HG03039 (cell line): ENCODE measurements around the gene PCDH9.

Experiments used
- ATAC-seq: cut with Tn5 transposase; IDR thresholded peaks from one replicate; pipeline ENCODE4 v1.9.1; 2021; ENCODE audit warnings: mild to moderate bottlenecking, moderate library complexity; ENCODE audit not compliant: unreplicated experiment

PCDH9 gene

DNA sequence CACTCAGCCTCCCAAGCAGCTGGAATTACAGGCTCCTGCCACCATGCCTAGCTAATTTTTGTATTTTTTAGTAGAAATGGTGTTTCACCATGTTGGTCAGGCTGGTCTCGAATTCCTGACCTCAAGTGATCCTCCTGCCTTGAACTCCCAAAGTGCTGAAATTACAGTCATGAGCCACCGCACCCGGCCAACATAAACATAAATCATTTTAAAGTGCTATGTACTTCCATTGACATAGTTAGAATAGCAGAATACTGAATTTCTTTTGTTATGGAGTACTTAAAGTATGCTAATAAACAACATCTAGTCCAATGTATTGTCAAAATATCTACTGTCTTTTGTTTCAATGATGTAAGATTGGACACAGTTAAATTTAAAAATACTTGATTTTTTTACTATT is 539.0 kb downstream of the PCDH9 start:
- ATAC-seq = no peak

GRCh38 chr13:66689628-66690027 is 540.5 kb downstream of the PCDH9 start:
- ATAC-seq = no peak

GRCh38 chr13:66689037-66689619 is 541.0 kb downstream of the PCDH9 start:
- no peak for ATAC-seq

DNA sequence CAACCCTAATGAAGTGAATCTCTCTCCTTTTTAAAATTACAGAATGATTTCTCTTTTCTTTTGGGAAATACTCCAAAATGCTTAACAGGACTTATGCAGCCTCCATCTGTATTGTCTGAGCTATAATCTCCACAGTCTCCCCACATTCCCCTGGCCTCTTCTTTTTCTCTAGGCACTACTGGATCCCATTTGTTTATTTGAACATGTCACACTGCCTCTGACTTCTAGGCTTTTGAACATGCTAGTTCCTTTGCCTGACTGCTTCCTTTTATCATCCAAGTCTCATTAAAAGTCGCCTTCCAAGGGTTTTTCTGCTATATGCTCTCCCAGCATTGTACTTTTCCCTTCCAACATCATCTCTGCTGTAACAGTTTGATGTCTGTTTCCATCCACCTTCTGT is 548.7 kb downstream of the PCDH9 start:
- no peak for ATAC-seq

- ATAC-seq = no peak
These were observed 550.1 kb downstream of the PCDH9 start for GRCh38 chr13:66680031-66680430.

DNA sequence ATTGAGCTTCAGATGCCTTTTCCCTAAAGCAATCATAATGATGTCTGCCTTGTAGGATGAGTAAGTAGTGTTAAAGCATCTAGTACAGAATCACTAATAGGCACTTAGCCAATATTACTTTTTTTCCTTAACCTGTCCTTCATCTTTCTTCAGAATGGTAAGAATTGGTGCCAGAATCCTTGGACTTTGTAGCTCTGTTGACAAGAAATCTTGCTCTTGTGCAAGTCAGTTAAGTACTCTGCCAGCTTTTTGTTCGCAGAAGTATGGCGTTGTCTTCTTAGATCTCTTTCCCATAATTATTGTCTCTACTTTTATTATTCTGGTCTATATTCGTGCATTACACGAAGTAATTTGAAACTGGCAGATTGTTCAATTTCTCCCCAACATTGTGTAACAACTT is 554.5 kb downstream of the PCDH9 start:
- no peak for ATAC-seq

- no peak for ATAC-seq
These were observed 556.7 kb downstream of the PCDH9 start for GRCh38 chr13:66673401-66673800.

DNA sequence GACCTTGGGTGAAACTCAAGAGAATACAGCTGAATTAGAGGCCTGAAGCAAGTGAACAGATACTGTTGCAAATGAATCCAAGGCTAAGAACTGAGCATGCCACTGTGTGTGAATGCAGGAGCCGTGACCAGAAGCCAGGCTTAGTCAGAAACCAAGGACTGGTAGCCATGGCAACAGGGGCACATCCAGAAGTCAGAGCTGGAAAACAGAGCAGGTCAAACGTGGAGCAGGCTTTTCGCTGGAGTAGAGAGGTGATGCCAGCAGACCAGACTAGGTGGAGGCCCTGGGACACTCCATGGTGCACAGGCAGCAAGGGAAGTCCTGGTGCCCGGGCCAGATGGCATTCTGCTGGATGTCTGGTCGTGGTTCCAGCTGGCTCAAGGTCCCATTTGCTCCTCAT is 564.1 kb downstream of the PCDH9 start:
- ATAC-seq = no peak

DNA sequence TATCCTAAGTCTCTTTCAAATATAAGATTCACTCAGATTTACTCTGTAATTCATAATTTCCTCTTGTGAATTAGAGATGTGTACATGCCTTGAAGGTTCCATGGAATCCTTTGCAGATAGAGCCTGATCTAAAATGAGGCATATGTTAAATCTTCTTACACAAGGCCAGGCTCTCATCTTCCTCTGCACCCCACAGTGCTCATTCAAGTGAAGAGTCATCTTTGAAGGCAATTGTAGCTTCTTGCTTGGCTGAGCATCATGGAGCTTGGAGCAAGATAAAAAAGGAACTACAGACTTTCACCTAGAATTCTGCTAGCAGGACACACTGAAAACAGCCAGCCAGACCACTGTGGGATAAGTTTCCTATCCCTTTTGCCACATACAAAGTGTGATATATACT is 566.4 kb downstream of the PCDH9 start:
- ATAC-seq = no peak

DNA sequence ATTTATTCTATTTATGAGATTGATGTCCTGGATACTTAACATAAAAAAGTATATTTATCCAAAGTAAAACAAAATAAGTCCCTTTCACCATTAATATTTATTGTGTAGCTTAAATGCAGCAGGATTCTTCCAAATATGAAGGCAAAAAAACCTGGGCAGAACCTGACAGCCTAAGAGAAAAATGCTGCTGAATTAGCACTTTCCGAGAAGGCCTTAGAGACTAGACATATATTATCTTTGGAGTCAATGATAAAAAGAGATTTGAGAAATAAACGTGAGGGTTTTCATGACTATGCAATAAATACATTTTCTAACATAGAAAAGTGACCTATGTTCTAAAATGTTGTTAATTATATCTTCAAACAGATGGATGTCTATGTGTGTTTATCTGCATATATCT is 566.9 kb downstream of the PCDH9 start:
- no peak for ATAC-seq

DNA sequence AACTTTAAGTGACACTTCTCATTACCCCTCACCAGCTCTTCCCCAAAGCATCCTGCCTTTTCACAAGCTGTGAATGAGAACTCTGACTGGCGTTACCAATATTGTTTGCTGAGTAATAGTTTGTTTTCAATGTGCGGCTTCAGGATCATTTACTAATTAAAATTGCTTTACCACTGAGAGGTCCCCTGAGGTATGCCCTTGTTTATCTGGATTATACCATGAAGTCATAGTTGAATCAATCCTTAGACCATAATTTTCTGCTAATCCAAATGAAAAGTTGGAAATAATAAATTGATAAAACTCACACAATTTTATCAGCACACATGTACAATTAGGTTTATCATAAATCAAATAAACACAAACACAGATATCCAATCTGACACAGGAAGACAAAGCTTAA is 568.8 kb downstream of the PCDH9 start:
- ATAC-seq = no peak

DNA sequence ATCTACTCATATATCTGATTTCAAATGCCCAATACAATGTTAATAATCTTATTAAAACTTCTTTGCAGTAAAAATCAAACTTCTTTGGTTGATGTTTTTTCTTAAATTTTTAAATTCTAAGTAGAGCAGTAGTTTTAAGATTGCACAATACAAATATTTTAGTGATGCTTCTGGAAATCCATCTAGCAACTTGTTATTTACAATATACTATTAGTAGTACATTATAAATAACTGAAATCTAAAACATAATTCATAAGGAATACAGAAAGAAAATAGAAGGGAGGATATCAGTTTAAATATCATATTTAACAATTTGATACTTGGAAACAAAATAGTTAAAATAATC is 569.7 kb downstream of the PCDH9 start:
- ATAC-seq = no peak

DNA sequence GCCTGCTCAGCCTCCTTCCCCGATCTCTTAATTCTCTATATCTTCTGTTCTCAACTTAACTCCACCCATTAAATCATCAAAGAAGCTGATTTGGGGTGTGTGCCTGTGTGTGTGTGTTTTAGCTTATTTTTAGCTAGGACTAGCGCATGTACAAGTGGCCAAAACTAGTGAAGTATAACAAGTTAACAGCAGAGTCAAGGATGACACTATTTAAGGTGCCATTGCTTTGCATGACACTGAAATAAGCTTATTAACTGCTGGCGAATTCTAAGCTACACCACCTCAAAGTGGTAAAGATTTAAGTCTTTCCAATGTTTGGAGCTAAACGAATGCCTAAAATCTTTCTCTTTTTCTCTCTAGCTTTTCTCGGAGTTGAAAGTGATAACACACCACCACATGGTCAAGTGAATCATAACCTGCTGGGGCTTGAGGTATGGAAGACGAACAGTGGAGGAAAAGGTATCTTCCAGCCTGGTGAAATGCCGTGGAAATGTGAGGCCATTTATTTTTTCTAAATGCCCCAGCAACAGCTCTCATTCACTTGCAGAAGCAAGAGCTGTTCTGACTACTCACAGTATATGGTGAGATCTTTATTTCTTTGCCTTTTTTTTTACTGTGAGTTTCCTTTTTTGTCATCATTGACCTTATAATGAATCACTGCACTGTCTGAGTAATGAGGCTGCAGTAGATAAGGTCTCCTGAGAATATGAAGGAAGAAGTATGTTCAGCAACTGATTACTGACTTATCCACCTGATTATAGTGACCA is 570.3 kb downstream of the PCDH9 start:
- peak; percentile 69 for ATAC-seq

- no peak for ATAC-seq
These were observed 570.9 kb downstream of the PCDH9 start for GRCh38 chr13:66659286-66659685.

- no peak for ATAC-seq
These were observed 572.8 kb downstream of the PCDH9 start for GRCh38 chr13:66657165-66657881.

DNA sequence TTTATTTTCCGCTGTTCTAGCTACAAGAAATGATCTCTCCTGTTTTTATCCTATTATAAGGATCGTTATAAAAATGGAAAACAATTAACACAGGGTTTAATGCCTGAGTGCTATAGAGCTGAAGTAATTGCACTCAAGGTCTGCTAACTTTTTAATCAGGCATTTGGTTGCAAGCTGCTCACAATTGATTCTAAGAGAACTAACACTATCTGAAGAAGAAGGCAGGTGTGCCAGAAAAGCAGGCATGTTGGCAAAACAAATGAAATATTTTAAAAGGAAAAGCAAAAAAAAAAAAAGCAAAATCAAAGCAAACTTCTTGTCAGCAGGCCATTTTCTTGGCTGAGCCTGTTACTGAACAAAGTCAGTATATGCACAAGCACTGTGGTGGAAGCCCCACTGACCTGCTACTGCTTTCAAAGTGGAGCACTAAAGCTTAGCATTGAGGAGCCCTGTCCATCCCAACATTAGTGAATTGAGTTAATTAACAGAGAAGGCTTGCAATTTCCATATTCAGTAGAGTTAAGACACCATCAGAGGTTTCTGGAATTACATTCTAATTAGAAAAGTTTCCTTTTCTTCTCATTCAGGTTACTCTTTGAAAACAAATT is 574.2 kb downstream of the PCDH9 start:
- no peak for ATAC-seq

GRCh38 chr13:66644855-66645460 is 585.2 kb downstream of the PCDH9 start:
- no peak for ATAC-seq

GRCh38 chr13:66640231-66640630 is 589.9 kb downstream of the PCDH9 start:
- ATAC-seq = no peak

- ATAC-seq = no peak
These were observed 591.1 kb downstream of the PCDH9 start for GRCh38 chr13:66639044-66639443.

DNA sequence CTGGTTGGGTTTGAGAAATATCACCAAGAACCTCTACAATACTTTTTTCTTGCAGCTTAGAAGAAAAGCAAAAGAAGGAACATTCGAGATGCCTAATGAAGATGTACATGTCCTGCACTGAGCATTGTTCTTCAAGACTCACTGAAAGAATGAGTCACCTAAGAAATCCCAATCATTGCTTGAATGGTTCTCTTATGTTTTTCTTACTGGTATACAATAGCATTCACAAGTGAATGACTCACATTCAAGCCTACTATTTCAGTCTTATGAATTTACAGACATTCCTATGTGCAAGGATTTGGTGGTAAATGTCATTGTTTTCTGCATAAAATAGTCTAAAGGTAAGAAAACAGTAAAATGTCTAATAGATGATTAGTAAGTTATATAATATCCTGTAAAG is 594.6 kb downstream of the PCDH9 start:
- ATAC-seq = no peak

GRCh38 chr13:66634384-66634783 is 595.8 kb downstream of the PCDH9 start:
- no peak for ATAC-seq
